ENCODE results near the gene PLAAT2.

Gene PLAAT2

DNA sequence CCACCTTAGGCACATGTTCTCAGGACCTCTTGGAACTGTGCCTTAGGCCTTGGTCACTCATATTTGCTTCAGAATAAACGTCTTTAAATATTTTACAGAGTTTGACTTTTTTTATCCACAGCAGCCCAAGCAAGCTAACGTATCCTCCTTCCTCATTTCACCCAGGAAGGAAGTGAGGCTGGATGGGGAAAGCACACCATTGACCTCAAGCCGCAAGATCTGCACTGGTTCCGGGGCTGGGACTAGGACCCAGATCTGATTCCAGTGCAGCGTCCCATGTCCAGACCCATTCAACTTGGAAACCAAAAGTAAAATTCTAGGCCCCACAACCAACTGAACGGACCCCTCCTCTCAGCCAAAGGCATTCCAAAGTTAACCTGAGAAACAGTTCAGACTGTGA, 59.7 kb downstream of the PLAAT2 start:
- H3K27ac ChIP-seq, result no peak overlapping the region
- TF ChIP-seq, protein P1, sequence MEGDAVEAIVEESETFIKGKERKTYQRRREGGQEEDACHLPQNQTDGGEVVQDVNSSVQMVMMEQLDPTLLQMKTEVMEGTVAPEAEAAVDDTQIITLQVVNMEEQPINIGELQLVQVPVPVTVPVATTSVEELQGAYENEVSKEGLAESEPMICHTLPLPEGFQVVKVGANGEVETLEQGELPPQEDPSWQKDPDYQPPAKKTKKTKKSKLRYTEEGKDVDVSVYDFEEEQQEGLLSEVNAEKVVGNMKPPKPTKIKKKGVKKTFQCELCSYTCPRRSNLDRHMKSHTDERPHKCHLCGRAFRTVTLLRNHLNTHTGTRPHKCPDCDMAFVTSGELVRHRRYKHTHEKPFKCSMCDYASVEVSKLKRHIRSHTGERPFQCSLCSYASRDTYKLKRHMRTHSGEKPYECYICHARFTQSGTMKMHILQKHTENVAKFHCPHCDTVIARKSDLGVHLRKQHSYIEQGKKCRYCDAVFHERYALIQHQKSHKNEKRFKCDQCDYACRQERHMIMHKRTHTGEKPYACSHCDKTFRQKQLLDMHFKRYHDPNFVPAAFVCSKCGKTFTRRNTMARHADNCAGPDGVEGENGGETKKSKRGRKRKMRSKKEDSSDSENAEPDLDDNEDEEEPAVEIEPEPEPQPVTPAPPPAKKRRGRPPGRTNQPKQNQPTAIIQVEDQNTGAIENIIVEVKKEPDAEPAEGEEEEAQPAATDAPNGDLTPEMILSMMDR (conservative IDR thresholded peaks at IDR 0.05), result no peak
